ENCODE measurements around the gene LRRC59. TPM values are rescaled to one million over a fixed set of nuclear protein-coding genes. Genes with fewer than 3 reads are reported as not detected.

LRRC59 gene
- total and polyA plus RNA-seq, 4 donors = 21.4 to 136 (median 75.6) TPM

DNA sequence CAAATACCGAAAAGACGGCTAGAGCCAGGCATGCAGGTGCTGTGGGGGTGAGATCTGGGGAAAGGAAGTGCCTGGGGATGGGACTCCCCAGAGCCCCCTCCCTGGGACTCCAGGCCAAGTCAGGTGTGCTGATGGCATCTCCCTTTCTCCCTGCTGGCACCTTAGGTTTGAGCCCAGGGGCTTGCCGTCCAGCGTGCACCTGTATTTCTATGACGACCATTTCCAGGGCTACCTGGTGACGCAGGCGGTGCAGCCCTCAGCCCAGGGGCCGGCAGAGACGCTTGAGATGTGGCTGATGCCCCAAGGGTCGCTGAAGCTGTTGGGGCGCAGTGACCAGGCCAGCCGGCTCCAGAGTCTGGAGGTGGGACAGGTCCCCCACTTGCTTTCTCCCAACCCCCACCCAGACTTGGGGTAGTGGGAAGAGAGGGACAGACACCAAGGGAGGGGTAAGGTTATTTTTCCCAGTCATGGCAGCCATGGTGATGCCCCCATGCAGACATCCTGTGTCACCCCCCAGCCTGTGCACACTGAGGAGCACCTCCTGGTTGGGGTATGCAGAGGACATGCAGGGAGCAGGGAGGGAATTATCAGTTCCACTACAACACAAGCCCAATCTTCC, 40.3 kb downstream of the LRRC59 start:
- peaks cover 0 to 6% (median 3%) of the 10 kb centered on the region in 4 donors for H3K4me1 ChIP-seq (ENCODE audit: control insufficient read depth in 4 of 4, insufficient read depth in 4 of 4, low read length in 3 of 4)
- H3K9me3 ChIP-seq (ENCODE audit: control insufficient read depth in 4 of 4, low read length in 3 of 4) = no peaks in the 10 kb centered on the region
- 96% methylated on average over 12 of the region's 12 CpGs for WGBS
- no peak overlapping the region for H3K27ac ChIP-seq (ENCODE audit: low read depth in 1 of 2, low read length in 2 of 2)
- peaks cover 1 to 41% (median 15%) of the 10 kb centered on the region in 4 donors for H3K36me3 ChIP-seq (ENCODE audit: control insufficient read depth in 4 of 4, insufficient read depth in 3 of 4, low read depth in 1 of 4, low read length in 3 of 4)
- no peak for TF ChIP-seq HNF4G (IDR thresholded peaks at IDR 0.05)
- TF ChIP-seq, protein P1, sequence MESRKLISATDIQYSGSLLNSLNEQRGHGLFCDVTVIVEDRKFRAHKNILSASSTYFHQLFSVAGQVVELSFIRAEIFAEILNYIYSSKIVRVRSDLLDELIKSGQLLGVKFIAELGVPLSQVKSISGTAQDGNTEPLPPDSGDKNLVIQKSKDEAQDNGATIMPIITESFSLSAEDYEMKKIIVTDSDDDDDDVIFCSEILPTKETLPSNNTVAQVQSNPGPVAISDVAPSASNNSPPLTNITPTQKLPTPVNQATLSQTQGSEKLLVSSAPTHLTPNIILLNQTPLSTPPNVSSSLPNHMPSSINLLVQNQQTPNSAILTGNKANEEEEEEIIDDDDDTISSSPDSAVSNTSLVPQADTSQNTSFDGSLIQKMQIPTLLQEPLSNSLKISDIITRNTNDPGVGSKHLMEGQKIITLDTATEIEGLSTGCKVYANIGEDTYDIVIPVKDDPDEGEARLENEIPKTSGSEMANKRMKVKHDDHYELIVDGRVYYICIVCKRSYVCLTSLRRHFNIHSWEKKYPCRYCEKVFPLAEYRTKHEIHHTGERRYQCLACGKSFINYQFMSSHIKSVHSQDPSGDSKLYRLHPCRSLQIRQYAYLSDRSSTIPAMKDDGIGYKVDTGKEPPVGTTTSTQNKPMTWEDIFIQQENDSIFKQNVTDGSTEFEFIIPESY (IDR thresholded peaks at IDR 0.05) = no peak
- no peak for TF ChIP-seq YY1 (IDR thresholded peaks at IDR 0.05)
- TF ChIP-seq FOXA1 (IDR thresholded peaks at IDR 0.05) = no peak
- TF ChIP-seq, protein P2, sequence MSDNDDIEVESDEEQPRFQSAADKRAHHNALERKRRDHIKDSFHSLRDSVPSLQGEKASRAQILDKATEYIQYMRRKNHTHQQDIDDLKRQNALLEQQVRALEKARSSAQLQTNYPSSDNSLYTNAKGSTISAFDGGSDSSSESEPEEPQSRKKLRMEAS (IDR thresholded peaks at IDR 0.05) = no peak
- TF ChIP-seq HNF4A (conservative IDR thresholded peaks at IDR 0.05) = no peak
- TF ChIP-seq, protein P3, sequence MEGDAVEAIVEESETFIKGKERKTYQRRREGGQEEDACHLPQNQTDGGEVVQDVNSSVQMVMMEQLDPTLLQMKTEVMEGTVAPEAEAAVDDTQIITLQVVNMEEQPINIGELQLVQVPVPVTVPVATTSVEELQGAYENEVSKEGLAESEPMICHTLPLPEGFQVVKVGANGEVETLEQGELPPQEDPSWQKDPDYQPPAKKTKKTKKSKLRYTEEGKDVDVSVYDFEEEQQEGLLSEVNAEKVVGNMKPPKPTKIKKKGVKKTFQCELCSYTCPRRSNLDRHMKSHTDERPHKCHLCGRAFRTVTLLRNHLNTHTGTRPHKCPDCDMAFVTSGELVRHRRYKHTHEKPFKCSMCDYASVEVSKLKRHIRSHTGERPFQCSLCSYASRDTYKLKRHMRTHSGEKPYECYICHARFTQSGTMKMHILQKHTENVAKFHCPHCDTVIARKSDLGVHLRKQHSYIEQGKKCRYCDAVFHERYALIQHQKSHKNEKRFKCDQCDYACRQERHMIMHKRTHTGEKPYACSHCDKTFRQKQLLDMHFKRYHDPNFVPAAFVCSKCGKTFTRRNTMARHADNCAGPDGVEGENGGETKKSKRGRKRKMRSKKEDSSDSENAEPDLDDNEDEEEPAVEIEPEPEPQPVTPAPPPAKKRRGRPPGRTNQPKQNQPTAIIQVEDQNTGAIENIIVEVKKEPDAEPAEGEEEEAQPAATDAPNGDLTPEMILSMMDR (IDR thresholded peaks at IDR 0.05; ENCODE audit: low read depth, low read length, missing input control) = no peak
- no peak for TF ChIP-seq TAF1 (conservative IDR thresholded peaks at IDR 0.05)
- no peak for TF ChIP-seq RXRA (IDR thresholded peaks at IDR 0.05)
- no peak for TF ChIP-seq EGR1 (IDR thresholded peaks at IDR 0.05; ENCODE audit: low read depth in 2 of 2)
- TF ChIP-seq SP1 (IDR thresholded peaks at IDR 0.05) = no peak
- TF ChIP-seq, protein P4, sequence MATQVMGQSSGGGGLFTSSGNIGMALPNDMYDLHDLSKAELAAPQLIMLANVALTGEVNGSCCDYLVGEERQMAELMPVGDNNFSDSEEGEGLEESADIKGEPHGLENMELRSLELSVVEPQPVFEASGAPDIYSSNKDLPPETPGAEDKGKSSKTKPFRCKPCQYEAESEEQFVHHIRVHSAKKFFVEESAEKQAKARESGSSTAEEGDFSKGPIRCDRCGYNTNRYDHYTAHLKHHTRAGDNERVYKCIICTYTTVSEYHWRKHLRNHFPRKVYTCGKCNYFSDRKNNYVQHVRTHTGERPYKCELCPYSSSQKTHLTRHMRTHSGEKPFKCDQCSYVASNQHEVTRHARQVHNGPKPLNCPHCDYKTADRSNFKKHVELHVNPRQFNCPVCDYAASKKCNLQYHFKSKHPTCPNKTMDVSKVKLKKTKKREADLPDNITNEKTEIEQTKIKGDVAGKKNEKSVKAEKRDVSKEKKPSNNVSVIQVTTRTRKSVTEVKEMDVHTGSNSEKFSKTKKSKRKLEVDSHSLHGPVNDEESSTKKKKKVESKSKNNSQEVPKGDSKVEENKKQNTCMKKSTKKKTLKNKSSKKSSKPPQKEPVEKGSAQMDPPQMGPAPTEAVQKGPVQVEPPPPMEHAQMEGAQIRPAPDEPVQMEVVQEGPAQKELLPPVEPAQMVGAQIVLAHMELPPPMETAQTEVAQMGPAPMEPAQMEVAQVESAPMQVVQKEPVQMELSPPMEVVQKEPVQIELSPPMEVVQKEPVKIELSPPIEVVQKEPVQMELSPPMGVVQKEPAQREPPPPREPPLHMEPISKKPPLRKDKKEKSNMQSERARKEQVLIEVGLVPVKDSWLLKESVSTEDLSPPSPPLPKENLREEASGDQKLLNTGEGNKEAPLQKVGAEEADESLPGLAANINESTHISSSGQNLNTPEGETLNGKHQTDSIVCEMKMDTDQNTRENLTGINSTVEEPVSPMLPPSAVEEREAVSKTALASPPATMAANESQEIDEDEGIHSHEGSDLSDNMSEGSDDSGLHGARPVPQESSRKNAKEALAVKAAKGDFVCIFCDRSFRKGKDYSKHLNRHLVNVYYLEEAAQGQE (IDR thresholded peaks at IDR 0.05) = no peak
- TF ChIP-seq JUND (IDR thresholded peaks at IDR 0.05) = no peak
- H3K27me3 ChIP-seq (ENCODE audit: control insufficient read depth in 4 of 4, insufficient read depth in 4 of 4, low read length in 3 of 4) = no peaks in the 10 kb centered on the region
- H3K9ac ChIP-seq (ENCODE audit: low read depth in 1 of 2, low read length in 2 of 2) = no peak overlapping the region
- DNase-seq (ENCODE audit: low spot score) = no peak
- H3K4me3 ChIP-seq (ENCODE audit: low read depth in 1 of 3, low read length in 3 of 3) = no peak overlapping the region

DNA sequence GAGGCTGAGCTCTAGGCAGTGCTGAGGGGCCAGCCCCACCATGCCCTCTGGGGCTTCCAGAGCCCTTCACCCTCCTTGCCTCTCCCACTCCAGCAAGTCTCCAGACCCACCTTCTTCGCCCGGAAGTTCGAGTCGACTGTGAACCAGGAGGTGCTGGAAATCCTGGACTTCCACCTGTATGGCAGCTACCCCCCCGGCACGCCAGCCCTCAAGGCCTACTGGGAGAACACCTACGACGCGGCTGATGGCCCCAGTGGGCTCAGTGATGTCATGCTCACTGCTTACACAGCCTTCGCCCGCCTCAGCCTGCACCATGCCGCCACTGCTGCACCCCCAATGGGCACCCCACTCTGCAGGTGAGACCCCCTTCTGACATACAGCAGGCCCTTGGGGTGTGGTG, 40.9 kb downstream of the LRRC59 start:
- no peak overlapping the region for H3K27ac ChIP-seq (ENCODE audit: low read depth in 1 of 2, low read length in 2 of 2)
- no peaks in the 10 kb centered on the region for H3K9me3 ChIP-seq (ENCODE audit: control insufficient read depth in 4 of 4, low read length in 3 of 4)
- H3K9ac ChIP-seq (ENCODE audit: low read depth in 1 of 2, low read length in 2 of 2) = no peak overlapping the region
- no peak for DNase-seq (ENCODE audit: low spot score)
- no peak overlapping the region for H3K4me3 ChIP-seq (ENCODE audit: low read depth in 1 of 3, low read length in 3 of 3)
- peaks cover 1 to 41% (median 15%) of the 10 kb centered on the region in 4 donors for H3K36me3 ChIP-seq (ENCODE audit: control insufficient read depth in 4 of 4, insufficient read depth in 3 of 4, low read depth in 1 of 4, low read length in 3 of 4)
- H3K4me1 ChIP-seq (ENCODE audit: control insufficient read depth in 4 of 4, insufficient read depth in 4 of 4, low read length in 3 of 4) = peaks cover 0 to 6% (median 3%) of the 10 kb centered on the region in 4 donors
- TF ChIP-seq YY1 (IDR thresholded peaks at IDR 0.05) = no peak
- TF ChIP-seq JUND (IDR thresholded peaks at IDR 0.05) = no peak
- TF ChIP-seq, protein P1 (IDR thresholded peaks at IDR 0.05) = no peak
- no peak for TF ChIP-seq TAF1 (conservative IDR thresholded peaks at IDR 0.05)
- TF ChIP-seq RXRA (IDR thresholded peaks at IDR 0.05) = no peak
- no peak for TF ChIP-seq SP1 (IDR thresholded peaks at IDR 0.05)
- no peak for TF ChIP-seq EGR1 (IDR thresholded peaks at IDR 0.05; ENCODE audit: low read depth in 2 of 2)
- TF ChIP-seq HNF4A (conservative IDR thresholded peaks at IDR 0.05) = no peak
- no peak for TF ChIP-seq NR2F2 (IDR thresholded peaks at IDR 0.05)
- TF ChIP-seq FOXA2 (IDR thresholded peaks at IDR 0.05) = no peak
- TF ChIP-seq, protein P2 (IDR thresholded peaks at IDR 0.05) = no peak
- no peaks in the 10 kb centered on the region for H3K27me3 ChIP-seq (ENCODE audit: control insufficient read depth in 4 of 4, insufficient read depth in 4 of 4, low read length in 3 of 4)
- WGBS = 96% methylated on average over 12 of the region's 12 CpGs

Data from liver (tissue), 9 donors.